ENCODE results near the gene LMF1. TPM values are rescaled to one million over a fixed set of nuclear protein-coding genes. Genes with fewer than 3 reads are reported as not detected.

Gene LMF1
- 10 to 100 TPM; 26.6 to 31.3 TPM for total RNA-seq

DNA sequence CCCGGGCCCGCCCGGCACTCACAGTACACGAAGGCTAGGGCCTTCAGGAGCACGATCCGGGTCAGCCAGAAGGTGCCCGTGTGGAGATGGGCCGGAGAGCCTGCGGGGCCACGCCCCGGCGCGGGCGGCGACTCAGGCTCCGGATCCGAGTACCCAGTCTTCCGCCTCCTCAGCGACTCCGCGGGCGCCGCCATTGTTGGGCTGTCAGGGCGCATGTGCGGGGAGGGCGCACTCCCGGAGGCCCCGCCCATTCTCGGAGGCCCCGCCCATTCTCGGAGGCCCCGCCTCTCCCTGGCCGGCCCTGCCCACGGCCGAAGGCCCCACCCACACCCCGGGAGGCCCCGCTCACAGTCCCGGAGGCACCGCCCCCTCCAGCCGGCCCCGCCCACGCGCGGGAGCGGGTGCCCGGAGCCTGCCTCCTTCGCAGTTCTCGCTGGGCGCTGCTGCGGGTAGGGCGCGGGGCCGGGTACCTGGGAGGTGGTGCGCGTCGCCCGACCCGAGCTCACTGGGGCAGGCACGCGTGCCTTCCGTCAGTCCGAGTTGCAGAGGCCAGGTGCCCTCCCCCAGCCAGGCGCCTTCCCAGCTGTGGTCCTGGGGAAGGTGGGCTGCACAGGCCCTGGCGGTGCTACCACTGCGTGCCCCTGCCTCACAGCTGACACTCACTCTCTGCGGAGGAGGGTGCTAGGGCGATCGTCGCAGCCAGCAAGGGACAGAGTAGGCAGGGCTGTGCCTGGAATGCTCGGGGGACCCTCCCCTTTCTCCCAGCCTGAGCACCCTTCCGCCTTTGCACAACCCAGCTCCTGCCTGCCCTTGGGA lies at the start of gene LMF1:
Gene LMF1 (minus strand): TSS at position 219 of the 816 bp plus-strand sequence. CDS start 4 bp downstream, at position 215.
- H3K36me3 Mint-ChIP-seq: peaks cover 7% of the 10 kb centered on the region
- H3K4me3 Mint-ChIP-seq: peak within 1 kb of the TSS; percentile 75
- POLR2A ChIA-PET: interaction anchor here (0.5 to 0.9 kb wide), 3 partner anchors 9 to 400 kb away, joined by 3 to 4 read pairs (median 3); no protein-coding TSS in a partner anchor
- H3K27me3 Mint-ChIP-seq: peaks cover 7% of the 10 kb centered on the region
- ATAC-seq (ENCODE audit: low read depth) (peak; percentile 90), DNase-seq (peak; percentile 100)
- no peaks in the 10 kb centered on the region for H3K9me3 Mint-ChIP-seq
- H3K4me1 Mint-ChIP-seq: peaks cover 10% of the 10 kb centered on the region
- H3K27ac Mint-ChIP-seq: peak within 1 kb of the TSS; percentile 61

DNA sequence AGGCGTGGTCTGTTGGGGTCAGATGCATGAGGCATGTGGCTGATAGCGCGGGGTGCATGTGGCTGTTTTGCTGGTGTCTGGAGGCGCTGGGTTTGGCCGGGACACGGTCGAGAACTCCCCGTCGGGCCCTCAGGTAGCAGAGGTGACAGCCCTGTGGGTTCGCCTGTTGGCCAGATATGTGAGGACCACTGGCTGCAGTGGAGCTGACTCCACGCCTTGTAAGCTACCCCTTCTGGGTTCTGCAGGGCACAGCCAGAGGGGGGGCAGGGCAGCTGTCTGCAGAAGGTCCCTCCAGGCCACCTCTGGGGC lies 49.3 kb upstream of the LMF1 start:
- H3K27me3 Mint-ChIP-seq: no peaks in the 10 kb centered on the region
- no peaks in the 10 kb centered on the region for H3K4me1 Mint-ChIP-seq
- ATAC-seq (ENCODE audit: low read depth) (no peak), DNase-seq (no peak)
- POLR2A ChIA-PET: no interaction called here
- no peak overlapping the region for H3K4me3 Mint-ChIP-seq
- no peaks in the 10 kb centered on the region for H3K9me3 Mint-ChIP-seq
- no peaks in the 10 kb centered on the region for H3K36me3 Mint-ChIP-seq
- no peak overlapping the region for H3K27ac Mint-ChIP-seq

DNA sequence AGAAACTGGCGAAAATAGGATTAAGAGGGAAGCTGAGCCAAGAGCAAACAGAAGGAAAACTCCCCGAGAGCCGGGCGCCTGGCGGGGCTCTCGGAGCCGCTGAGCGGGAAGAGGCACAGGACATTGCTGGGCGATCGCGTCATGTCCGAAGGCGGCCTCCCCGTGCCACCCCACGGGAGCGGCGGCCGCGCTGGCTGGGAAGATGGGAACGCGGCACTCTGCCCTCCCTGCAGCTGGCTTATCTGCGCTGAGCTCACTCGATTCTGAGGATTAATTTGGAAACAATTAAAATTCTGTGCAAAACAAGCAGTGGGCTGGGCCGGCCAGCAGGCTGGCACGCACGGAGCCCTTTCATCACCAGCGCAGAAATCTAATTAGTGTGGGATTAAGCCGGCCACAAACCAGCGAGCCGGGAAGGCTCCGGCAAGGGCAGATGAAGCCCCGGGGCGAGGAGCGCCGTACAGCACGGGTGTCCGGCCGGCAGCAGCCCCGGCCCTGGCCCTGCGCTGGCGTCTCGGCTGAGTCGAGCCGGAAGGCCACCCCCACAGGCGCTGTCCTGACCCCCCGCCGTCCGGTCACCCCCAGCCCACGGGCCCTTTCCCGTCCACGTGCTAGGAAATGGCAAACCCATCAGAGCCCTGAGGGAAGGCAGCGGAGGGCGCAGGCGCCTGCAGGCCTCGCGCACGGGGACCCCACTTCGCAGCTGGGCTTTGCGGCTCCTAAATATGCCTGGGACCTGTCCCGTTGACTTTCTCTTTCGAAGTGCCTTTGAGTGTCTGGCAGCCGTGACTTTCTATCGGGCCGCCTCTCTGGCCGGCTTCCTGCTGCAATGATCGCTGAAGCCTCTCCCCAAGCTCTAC lies 48.7 kb upstream of the LMF1 start:
- H3K9me3 Mint-ChIP-seq: no peaks in the 10 kb centered on the region
- POLR2A ChIA-PET: no interaction called here
- ATAC-seq (ENCODE audit: low read depth): no peak
- no peak overlapping the region for H3K27ac Mint-ChIP-seq
- H3K27me3 Mint-ChIP-seq: no peaks in the 10 kb centered on the region
- H3K36me3 Mint-ChIP-seq: no peaks in the 10 kb centered on the region
- DNase-seq: no peak
- H3K4me1 Mint-ChIP-seq: no peaks in the 10 kb centered on the region
- no peak overlapping the region for H3K4me3 Mint-ChIP-seq

DNA sequence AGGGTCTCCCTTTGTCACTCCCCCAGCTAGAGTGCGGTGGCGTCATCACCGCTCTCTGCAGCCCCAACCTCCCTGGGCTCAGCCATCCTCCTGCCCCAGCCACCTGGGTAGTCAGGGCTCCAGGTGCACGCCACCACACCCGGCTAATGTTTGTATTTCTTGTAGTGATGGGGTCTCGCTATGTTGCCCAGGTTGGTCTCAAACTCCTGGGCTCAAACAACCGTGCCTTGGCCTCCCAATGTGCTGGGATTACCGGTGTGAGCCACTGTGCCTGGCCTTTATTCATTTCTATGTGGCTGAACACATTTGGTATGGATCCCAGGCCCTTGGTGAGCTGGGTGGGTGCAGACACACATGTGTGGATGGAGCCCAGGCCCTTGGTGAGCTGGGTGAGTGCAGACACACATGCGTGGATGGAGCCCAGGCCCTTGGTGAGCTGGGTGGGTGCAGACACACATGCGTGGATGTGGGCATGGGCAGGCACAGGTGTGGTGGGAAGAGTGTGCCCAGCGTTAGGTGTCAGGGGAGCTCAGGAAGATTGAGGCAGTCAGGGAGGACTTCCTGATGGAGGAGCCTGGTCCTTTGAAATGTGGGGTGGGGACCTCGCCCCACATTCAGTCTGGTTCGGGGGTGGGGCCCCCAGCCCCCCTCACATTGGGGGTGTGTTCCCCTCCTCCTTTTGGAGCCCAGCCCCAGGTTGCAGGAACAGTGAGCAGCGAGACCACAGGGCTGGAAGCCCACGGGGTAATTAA lies 47.8 kb upstream of the LMF1 start:
- Mint-ChIP-seq H3K27ac (no peak overlapping the region), H3K4me3 (no peak overlapping the region), H3K4me1 (no peaks in the 10 kb centered on the region), H3K27me3 (no peaks in the 10 kb centered on the region), H3K9me3 (no peaks in the 10 kb centered on the region), H3K36me3 (no peaks in the 10 kb centered on the region)
- POLR2A ChIA-PET: no interaction called here
- DNase-seq (no peak), ATAC-seq (ENCODE audit: low read depth) (no peak)

DNA sequence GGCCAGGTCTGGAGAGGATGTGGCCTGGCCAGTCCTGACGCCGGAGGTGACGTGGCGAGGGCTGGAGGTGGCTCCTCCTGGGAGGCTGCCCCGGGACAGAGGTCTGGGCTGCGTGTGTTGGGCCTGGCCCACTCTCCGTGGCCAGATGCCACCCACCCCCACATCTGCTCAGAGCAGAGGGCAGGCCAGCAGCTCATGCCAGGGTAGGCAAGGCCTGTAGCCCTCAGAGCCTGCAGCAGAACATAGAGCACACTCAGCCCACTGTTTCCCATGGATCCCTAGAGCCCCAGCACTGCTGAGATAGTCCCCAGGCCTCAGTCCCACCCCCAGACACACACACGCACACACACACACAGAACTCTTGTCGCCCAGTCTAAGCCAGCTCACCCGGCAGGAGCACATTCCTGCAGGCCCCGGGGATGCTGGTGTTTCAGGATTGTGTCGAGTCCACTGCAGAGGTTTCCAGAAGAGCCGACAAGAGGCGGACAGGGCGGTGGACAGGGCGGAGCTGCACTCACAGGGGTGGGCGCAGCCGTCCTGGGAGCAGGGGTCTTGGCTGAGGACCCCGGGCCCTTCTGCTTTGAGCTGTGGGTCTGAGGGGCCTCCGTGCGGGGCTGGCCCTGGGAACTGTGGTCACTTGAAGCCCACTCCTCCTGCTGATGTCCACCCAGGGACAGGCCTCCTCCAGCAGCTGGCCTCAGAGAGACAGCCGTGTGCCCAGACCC lies 44.1 kb upstream of the LMF1 start:
- ATAC-seq (ENCODE audit: low read depth): no peak
- DNase-seq: no peak
- Mint-ChIP-seq H3K4me1 (no peaks in the 10 kb centered on the region), H3K27ac (no peak overlapping the region), H3K4me3 (no peak overlapping the region), H3K36me3 (no peaks in the 10 kb centered on the region), H3K9me3 (no peaks in the 10 kb centered on the region), H3K27me3 (peaks cover 2% of the 10 kb centered on the region)
- POLR2A ChIA-PET: no interaction called here

DNA sequence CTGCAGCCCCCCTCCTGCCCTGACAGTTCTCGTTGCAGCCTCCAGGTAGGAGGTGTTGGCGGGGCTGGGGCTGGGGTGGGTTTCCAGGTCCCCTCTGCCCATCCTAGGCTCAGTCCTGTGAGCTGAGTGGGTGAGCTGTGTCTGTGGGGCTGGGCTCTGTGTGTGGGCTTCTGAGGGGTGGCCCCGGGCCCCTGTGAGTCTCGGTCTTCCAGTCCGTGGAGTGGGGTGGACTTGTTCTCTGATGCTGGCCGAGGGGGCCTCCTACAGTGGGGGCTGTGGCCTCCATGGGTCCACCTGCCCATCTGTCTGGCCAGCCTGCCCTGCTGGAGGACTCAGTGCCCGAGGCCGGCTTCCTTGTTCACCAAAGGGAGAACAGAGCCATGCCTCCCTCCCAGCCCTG lies 43.4 kb upstream of the LMF1 start:
- no peak overlapping the region for H3K27ac Mint-ChIP-seq
- H3K27me3 Mint-ChIP-seq: peaks cover 5% of the 10 kb centered on the region
- POLR2A ChIA-PET: no interaction called here

DNA sequence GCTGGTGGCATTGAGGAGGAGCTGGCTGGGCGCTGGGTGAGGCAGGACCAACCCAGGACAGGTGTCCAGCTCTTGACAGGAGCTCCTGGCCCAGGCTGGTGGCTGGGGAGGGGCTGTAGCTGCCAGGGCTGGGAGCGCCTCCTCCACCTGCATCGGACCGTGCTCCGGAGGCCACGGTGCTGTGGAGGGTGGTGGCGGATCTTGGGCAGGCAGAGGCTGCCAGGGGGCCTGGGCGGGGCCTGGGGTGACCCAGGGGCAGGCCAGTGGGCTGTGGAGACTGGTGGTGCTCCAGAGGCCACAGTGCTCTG lies 42.8 kb upstream of the LMF1 start:
- Mint-ChIP-seq H3K36me3 (no peaks in the 10 kb centered on the region), H3K9me3 (no peaks in the 10 kb centered on the region), H3K4me1 (no peaks in the 10 kb centered on the region), H3K27ac (no peak overlapping the region), H3K4me3 (no peak overlapping the region), H3K27me3 (peaks cover 9% of the 10 kb centered on the region)
- DNase-seq: no peak
- POLR2A ChIA-PET: no interaction called here
- no peak for ATAC-seq (ENCODE audit: low read depth)

More for the DNA sequence above, 43.4 kb upstream of the LMF1 start:
- ATAC-seq (ENCODE audit: low read depth) (no peak), DNase-seq (no peak)
- H3K4me1 Mint-ChIP-seq: no peaks in the 10 kb centered on the region
- no peaks in the 10 kb centered on the region for H3K9me3 Mint-ChIP-seq
- no peak overlapping the region for H3K4me3 Mint-ChIP-seq
- no peaks in the 10 kb centered on the region for H3K36me3 Mint-ChIP-seq

DNA sequence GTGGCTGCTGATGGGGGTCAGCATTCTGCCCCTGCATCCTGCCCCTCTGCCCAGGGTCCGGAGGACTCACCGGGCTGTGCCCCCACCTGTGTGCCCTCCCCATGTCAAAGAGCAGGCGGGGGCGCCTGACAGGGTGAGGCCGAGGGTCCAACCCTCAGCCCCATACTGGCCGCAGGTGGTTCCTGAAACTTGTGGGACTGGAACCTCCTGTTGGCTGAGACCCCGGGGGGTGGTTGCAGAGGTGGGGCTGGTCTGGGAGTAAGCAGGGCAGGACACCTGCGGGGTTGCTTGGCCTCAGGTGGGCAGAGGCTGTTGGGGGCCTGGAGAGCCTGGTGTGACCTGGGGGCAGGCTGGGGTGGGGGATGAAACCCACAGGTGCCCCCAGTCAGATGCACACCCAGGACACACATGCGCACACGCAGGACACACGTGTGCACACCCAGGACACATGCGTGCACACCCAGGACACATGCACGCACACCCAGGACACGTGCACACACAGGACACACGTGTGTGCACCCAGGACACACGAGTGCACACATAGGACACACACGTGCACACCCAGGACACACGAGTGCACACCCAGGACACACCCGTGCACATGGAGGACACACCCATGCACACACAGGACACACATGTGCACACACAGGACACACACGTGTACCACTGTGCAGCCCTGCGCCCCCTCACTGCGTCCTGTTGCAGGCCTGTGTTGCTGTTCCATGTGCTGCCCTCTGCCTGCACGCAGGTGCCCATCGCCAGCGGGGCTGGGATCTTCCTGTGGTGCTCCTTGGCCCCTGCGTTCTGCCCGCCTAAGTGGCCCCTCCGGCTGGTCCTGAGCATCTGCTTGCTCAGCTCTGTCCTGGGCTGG lies 42.2 kb upstream of the LMF1 start:
- Mint-ChIP-seq H3K36me3 (no peaks in the 10 kb centered on the region), H3K27ac (no peak overlapping the region), H3K9me3 (no peaks in the 10 kb centered on the region), H3K4me1 (no peaks in the 10 kb centered on the region), H3K27me3 (peaks cover 11% of the 10 kb centered on the region), H3K4me3 (no peak overlapping the region)
- no peak for DNase-seq
- ATAC-seq (ENCODE audit: low read depth): no peak
- POLR2A ChIA-PET: no interaction called here

DNA sequence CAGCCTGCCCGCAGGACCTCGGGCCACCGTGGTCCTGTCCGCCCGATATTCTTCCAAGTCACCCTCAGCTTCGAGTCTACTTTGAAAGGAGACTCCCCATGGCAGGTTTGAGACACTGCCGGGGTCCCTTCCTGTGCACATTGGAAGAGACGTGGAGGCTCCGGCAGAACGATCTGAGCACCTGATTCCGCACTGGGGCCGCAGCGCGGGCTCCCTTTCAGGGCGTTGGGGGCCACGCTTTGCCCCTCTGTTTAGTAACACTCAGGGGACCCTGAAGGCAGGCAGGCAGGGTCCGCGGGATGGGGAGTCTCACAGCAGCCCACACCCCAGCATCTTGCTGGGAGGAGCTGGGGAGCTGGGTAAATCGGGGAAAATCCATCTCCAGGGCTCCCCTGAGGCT lies 41.4 kb upstream of the LMF1 start:
- no peaks in the 10 kb centered on the region for H3K4me1 Mint-ChIP-seq
- H3K36me3 Mint-ChIP-seq: no peaks in the 10 kb centered on the region
- no peak overlapping the region for H3K4me3 Mint-ChIP-seq
- peaks cover 11% of the 10 kb centered on the region for H3K27me3 Mint-ChIP-seq
- H3K27ac Mint-ChIP-seq: no peak overlapping the region
- POLR2A ChIA-PET: no interaction called here
- DNase-seq (no peak), ATAC-seq (ENCODE audit: low read depth) (no peak)
- no peaks in the 10 kb centered on the region for H3K9me3 Mint-ChIP-seq

DNA sequence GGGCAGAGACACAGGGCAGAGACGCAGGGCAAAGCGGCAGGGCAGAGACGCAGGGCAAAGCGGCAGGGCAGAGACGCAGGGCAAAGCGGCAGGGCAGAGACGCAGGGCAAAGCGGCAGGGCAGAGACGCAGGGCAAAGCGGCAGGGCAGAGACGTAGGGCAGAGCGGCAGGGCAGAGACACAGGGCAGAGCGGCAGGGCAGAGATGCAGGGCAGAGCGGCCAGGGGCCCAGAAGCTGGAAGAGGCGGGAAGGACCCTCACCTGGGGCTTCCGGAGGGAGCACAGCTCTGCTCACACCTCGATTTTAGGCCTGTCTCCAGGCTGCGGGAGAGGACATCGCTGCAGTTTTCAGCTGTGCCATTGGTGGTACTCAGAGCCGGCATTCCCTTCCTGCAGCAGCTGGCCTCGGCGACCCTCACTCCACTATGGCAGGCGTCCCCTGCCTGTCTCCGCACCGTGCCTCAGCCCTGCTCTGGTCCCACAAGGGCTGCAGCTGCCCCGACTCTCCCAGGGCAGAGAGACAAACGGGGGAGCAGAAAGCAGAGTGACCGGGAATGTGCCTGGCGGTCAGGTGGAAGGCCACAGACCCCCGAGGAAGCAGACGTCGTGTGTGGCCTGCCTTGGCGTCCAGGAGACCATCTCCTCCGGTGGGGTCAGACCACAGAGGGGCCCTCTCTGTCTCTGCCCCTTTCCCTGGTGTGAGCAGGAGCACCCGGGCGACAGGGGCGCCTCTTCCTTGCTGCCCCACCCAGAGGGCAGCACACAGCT lies 40.7 kb upstream of the LMF1 start:
- DNase-seq: no peak
- Mint-ChIP-seq H3K27ac (no peak overlapping the region), H3K27me3 (peaks cover 11% of the 10 kb centered on the region)

DNA sequence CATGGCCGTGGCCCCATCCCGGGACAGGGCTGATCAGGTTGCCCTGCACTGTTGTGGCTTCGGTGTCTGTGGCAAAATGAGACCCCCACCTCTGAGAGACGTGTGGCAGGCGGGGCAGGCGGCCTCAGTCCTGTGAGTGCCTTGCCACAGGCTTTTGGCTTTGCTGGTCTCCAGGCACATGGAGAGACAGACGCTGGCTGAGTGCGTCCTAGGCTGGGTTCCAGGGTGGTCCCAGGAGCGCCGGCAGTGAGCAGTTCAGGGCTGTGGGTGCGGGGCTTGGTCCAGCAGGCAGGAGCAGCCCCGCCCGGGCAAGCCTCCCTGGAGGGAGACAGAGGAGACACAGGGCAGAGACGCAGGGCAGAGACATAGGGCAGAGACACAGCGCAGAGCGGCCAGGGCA lies 40.0 kb upstream of the LMF1 start:
- H3K4me3 Mint-ChIP-seq: no peak overlapping the region
- no peaks in the 10 kb centered on the region for H3K9me3 Mint-ChIP-seq
- POLR2A ChIA-PET: no interaction called here
- ATAC-seq (ENCODE audit: low read depth): no peak
- peaks cover 11% of the 10 kb centered on the region for H3K27me3 Mint-ChIP-seq
- no peak overlapping the region for H3K27ac Mint-ChIP-seq
- no peaks in the 10 kb centered on the region for H3K36me3 Mint-ChIP-seq
- H3K4me1 Mint-ChIP-seq: no peaks in the 10 kb centered on the region
- DNase-seq: no peak

More for the DNA sequence above, 40.7 kb upstream of the LMF1 start:
- no peaks in the 10 kb centered on the region for H3K4me1 Mint-ChIP-seq
- no peak for ATAC-seq (ENCODE audit: low read depth)
- H3K36me3 Mint-ChIP-seq: no peaks in the 10 kb centered on the region
- no peak overlapping the region for H3K4me3 Mint-ChIP-seq
- POLR2A ChIA-PET: no interaction called here
- H3K9me3 Mint-ChIP-seq: no peaks in the 10 kb centered on the region

DNA sequence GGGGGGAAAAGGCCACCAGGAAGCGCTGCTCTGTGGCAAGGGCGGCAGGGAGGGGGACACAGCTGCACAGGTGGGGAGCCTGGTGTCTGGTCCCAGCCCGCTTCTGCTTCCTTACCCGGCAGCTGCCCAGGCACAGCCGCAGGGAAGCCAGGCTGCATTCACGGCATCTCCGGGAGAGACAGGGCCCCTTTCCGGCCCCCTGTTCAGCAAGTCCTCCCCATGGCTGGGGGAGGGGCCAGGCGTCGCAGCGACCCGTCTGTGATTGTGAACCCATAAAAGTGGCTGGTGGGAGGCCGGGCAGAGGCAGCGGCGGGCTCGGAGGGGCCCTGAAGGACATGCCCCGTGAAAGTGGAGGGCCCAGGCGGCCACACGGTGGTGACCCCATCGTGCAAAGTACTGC lies 39.5 kb upstream of the LMF1 start:
- no peak overlapping the region for H3K27ac Mint-ChIP-seq
- H3K4me1 Mint-ChIP-seq: no peaks in the 10 kb centered on the region
- H3K4me3 Mint-ChIP-seq: no peak overlapping the region
- ATAC-seq (ENCODE audit: low read depth): no peak
- POLR2A ChIA-PET: no interaction called here
- no peaks in the 10 kb centered on the region for H3K9me3 Mint-ChIP-seq
- no peaks in the 10 kb centered on the region for H3K36me3 Mint-ChIP-seq
- DNase-seq: no peak
- peaks cover 12% of the 10 kb centered on the region for H3K27me3 Mint-ChIP-seq

Measured in activated naive CD8-positive, alpha-beta T cell treated with anti-CD3 and anti-CD28 coated beads, Interleukin-2, amount 10 ng/mL, durations not matched to agents 7 days and 5 days (primary cell).